ENCODE measurements around the gene CYFIP2. TPM values are rescaled to one million over a fixed set of nuclear protein-coding genes. Genes with fewer than 3 reads are reported as not detected.
"Not testable (repeated sequence)": the region's sequence is repeated elsewhere in the genome, so short reads cannot be mapped to it uniquely, and the experiment has no call there.

Gene CYFIP2
- total RNA-seq, 1 experiment from 2014 or later: 95.3 TPM

DNA sequence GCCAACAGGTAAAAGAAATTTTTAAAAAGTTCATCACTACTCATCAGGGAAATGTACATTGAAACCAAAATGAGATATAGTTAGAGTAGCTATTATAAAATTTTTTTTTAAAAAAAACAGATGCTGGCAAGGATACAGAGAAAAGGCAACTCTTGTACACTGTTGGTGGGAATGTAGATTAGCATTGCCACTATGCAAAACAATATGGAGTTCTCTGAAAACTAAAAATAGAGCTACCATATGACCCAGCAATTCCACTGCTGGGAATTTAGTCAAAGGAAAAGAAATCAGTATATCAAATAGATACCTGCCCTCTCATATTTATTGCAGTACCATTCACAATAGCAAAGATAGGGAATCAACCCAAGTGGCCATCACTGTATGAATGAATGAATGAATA, 149.9 kb downstream of the CYFIP2 start (continued):
- no peak for TF ChIP-seq TCF7 (CRISPR knock-in tag; IDR thresholded peaks at IDR 0.05; ENCODE audit: low read depth)
- TF ChIP-seq, protein P1, sequence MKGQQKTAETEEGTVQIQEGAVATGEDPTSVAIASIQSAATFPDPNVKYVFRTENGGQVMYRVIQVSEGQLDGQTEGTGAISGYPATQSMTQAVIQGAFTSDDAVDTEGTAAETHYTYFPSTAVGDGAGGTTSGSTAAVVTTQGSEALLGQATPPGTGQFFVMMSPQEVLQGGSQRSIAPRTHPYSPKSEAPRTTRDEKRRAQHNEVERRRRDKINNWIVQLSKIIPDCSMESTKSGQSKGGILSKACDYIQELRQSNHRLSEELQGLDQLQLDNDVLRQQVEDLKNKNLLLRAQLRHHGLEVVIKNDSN (CRISPR knock-in tag; IDR thresholded peaks at IDR 0.05): no peak
- no peak for TF ChIP-seq HMGA2 (CRISPR knock-in tag; IDR thresholded peaks at IDR 0.05)
- TF ChIP-seq ZNF396 (CRISPR knock-in tag; IDR thresholded peaks at IDR 0.05; ENCODE audit: borderline replicate concordance): no peak
- TF ChIP-seq TEAD1 (CRISPR knock-in tag; IDR thresholded peaks at IDR 0.05): no peak
- no peak for TF ChIP-seq ZNF423 (CRISPR knock-in tag; IDR thresholded peaks at IDR 0.05)

GRCh38 chr5:157419521-157419920, 153.6 kb downstream of the CYFIP2 start:
- ATAC-seq; H3K27me3 Mint-ChIP-seq (ENCODE audit: low read depth); H3K4me1 Mint-ChIP-seq; DNase-seq (ENCODE audit: low spot score); CTCF ChIA-PET; POLR2A ChIA-PET; H3K4me3 Mint-ChIP-seq; H3K27ac Mint-ChIP-seq: not testable (repeated sequence)
- peaks cover 36% of the 10 kb centered on the region for H3K36me3 Mint-ChIP-seq
- H3K9me3 Mint-ChIP-seq: peaks cover 49% of the 10 kb centered on the region

DNA sequence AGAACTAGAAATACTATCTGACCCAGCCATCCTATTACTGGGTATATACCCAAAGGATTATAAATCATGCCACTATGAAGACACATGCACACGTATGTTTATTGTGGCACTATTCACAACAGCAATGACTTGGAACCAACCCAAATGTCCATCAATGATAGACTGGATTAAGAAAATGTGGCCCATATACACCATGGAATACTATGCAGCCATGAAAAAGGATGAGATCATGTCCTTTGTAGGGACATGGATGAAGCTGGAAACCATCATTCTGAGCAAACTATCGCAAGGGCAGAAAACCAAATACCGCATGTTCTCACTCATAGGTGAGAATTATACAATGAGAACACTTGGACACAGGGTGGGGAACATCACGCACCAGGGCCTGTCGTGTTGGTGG, 164.0 kb downstream of the CYFIP2 start:
- H3K36me3 Mint-ChIP-seq; ATAC-seq; H3K4me3 Mint-ChIP-seq; H3K4me1 Mint-ChIP-seq; CTCF ChIA-PET; DNase-seq (ENCODE audit: low spot score); H3K27ac Mint-ChIP-seq; H3K9me3 Mint-ChIP-seq; POLR2A ChIA-PET: not testable (repeated sequence)
- peaks cover 15% of the 10 kb centered on the region for H3K27me3 Mint-ChIP-seq (ENCODE audit: low read depth)

DNA sequence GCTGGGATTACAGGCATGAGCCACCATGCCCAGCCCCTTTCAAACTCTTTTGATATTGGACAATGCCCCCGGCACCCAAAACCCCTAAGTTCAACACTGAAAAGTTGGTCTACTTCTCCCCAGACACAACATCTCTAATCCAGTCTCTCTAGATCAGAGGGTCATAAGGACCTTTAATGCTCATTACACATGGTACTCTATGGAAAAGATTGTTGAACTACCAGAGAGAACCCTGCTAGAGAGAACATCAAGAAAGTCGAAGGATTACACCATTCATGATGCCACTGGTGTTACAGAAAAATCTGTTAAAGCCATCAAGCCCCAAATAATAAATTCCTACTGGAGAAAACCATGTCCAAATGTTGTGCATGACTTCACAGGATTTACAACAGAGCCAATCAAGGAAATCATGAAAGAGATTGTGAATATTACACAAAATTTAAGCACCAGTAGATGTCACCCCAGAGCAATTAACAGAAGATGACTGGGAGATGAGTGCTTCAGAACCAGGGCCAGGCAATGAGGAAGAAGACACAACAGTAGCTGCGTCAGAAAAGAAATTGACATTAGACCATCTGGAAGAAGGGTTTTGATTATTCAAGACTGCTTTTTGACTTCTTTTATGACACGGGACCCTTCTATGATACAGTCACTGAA, 165.7 kb downstream of the CYFIP2 start:
- ChIA-PET CTCF (interaction anchor here (0.6 to 4.1 kb wide), 12 partner anchors 10 to 312 kb away, joined by 3 to 40 read pairs (median 4); partner anchors contain the start of genes LSM11 and NIPAL4), POLR2A (interaction anchor here (0.6 kb wide), 1 partner anchor 75 kb away, joined by 3 read pairs; no protein-coding TSS in a partner anchor)
- H3K4me1 Mint-ChIP-seq: no peaks in the 10 kb centered on the region
- DNase-seq (ENCODE audit: low spot score) (no peak), ATAC-seq (peak; percentile 85)
- H3K27ac Mint-ChIP-seq: no peak overlapping the region
- H3K36me3 Mint-ChIP-seq: no peaks in the 10 kb centered on the region
- H3K9me3 Mint-ChIP-seq: no peaks in the 10 kb centered on the region
- peaks cover 7% of the 10 kb centered on the region for H3K27me3 Mint-ChIP-seq (ENCODE audit: low read depth)
- H3K4me3 Mint-ChIP-seq: no peak overlapping the region
- TF ChIP-seq, protein P2, sequence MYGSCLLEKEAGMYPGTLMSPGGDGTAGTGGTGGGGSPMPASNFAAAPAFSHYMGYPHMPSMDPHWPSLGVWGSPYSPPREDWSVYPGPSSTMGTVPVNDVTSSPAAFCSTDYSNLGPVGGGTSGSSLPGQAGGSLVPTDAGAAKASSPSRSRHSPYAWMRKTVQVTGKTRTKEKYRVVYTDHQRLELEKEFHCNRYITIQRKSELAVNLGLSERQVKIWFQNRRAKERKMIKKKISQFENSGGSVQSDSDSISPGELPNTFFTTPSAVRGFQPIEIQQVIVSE (CRISPR knock-in tag; IDR thresholded peaks at IDR 0.05; ENCODE audit: borderline replicate concordance): no peak
- no peak for TF ChIP-seq ZNF532 (CRISPR knock-in tag; IDR thresholded peaks at IDR 0.05; ENCODE audit: borderline replicate concordance)
- no peak for TF ChIP-seq ETV6 (CRISPR knock-in tag; IDR thresholded peaks at IDR 0.05)
- TF ChIP-seq SMAD3 (CRISPR knock-in tag; IDR thresholded peaks at IDR 0.05; ENCODE audit: borderline replicate concordance): no peak
- TF ChIP-seq GRHL2 (CRISPR knock-in tag; IDR thresholded peaks at IDR 0.05; ENCODE audit: insufficient replicate concordance, severe bottlenecking): no peak
- TF ChIP-seq, protein P3, sequence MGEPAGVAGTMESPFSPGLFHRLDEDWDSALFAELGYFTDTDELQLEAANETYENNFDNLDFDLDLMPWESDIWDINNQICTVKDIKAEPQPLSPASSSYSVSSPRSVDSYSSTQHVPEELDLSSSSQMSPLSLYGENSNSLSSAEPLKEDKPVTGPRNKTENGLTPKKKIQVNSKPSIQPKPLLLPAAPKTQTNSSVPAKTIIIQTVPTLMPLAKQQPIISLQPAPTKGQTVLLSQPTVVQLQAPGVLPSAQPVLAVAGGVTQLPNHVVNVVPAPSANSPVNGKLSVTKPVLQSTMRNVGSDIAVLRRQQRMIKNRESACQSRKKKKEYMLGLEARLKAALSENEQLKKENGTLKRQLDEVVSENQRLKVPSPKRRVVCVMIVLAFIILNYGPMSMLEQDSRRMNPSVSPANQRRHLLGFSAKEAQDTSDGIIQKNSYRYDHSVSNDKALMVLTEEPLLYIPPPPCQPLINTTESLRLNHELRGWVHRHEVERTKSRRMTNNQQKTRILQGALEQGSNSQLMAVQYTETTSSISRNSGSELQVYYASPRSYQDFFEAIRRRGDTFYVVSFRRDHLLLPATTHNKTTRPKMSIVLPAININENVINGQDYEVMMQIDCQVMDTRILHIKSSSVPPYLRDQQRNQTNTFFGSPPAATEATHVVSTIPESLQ (CRISPR knock-in tag; IDR thresholded peaks at IDR 0.05): no peak
- TF ChIP-seq, protein P4, sequence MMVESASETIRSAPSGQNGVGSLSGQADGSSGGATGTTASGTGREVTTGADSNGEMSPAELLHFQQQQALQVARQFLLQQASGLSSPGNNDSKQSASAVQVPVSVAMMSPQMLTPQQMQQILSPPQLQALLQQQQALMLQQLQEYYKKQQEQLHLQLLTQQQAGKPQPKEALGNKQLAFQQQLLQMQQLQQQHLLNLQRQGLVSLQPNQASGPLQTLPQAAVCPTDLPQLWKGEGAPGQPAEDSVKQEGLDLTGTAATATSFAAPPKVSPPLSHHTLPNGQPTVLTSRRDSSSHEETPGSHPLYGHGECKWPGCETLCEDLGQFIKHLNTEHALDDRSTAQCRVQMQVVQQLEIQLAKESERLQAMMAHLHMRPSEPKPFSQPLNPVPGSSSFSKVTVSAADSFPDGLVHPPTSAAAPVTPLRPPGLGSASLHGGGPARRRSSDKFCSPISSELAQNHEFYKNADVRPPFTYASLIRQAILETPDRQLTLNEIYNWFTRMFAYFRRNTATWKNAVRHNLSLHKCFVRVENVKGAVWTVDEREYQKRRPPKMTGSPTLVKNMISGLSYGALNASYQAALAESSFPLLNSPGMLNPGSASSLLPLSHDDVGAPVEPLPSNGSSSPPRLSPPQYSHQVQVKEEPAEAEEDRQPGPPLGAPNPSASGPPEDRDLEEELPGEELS (CRISPR knock-in tag; IDR thresholded peaks at IDR 0.05): no peak
- TF ChIP-seq, protein P5, sequence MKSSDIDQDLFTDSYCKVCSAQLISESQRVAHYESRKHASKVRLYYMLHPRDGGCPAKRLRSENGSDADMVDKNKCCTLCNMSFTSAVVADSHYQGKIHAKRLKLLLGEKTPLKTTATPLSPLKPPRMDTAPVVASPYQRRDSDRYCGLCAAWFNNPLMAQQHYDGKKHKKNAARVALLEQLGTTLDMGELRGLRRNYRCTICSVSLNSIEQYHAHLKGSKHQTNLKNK (CRISPR knock-in tag; IDR thresholded peaks at IDR 0.05): no peak
- TF ChIP-seq, protein P6, sequence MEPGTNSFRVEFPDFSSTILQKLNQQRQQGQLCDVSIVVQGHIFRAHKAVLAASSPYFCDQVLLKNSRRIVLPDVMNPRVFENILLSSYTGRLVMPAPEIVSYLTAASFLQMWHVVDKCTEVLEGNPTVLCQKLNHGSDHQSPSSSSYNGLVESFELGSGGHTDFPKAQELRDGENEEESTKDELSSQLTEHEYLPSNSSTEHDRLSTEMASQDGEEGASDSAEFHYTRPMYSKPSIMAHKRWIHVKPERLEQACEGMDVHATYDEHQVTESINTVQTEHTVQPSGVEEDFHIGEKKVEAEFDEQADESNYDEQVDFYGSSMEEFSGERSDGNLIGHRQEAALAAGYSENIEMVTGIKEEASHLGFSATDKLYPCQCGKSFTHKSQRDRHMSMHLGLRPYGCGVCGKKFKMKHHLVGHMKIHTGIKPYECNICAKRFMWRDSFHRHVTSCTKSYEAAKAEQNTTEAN (CRISPR knock-in tag; IDR thresholded peaks at IDR 0.05): no peak
- TF ChIP-seq, protein P7, sequence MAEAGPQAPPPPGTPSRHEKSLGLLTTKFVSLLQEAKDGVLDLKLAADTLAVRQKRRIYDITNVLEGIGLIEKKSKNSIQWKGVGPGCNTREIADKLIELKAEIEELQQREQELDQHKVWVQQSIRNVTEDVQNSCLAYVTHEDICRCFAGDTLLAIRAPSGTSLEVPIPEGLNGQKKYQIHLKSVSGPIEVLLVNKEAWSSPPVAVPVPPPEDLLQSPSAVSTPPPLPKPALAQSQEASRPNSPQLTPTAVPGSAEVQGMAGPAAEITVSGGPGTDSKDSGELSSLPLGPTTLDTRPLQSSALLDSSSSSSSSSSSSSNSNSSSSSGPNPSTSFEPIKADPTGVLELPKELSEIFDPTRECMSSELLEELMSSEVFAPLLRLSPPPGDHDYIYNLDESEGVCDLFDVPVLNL (CRISPR knock-in tag; IDR thresholded peaks at IDR 0.05; ENCODE audit: borderline replicate concordance, low read depth): no peak

Measured in WTC11 (cell line).